NCI-H2107 treated with DMSO at 0.1 percent for 48 hours (cell line): Measurements from ENCODE around the gene PSMG2.
"Not testable (repeated sequence)": the region's sequence is repeated elsewhere in the genome, so short reads cannot be mapped to it uniquely, and the experiment has no call there.

Experiments
- DNase-seq: peaks from one replicate; lab custom pipeline; 2025; ENCODE audit not compliant: unreplicated experiment; lab: John Stamatoyannopoulos, UW

PSMG2 gene

DNA sequence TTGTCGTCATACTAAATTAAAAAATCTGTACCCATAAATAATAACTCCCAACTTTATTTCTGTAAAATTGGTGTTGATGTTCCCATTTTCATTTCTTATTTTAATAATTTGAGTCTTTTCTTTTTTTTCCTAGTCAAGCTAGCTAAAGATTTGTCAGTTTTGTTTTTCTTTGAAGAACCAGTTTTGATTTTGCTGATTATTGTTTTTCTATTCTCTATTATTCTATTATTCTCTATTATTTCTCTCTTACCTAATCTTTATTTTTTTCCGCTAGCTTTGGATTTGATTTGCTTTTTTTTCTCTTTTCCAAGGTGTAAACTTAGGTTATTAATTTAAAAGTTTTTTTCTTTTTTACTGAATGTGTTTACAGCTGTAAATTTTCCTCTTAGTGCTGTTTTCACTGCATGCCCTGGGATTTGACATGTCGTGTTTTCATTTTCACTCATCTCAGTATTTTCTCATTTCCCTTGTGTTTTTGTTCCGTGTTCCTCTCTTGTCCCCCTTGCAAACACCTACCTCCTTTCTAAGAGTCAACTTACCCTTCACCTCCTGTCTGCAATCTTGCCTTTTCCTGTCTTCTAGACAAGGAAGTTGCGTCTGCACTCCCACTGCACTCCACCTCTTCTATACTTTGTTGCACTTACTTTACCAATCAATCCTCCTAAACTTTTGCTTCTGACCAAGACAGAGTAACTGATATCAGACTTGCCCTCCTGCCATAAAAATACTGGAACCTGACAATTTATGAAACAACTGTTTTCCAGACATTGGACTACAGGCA is 18.8 kb downstream of the PSMG2 start:
- DNase-seq: no peak

DNA sequence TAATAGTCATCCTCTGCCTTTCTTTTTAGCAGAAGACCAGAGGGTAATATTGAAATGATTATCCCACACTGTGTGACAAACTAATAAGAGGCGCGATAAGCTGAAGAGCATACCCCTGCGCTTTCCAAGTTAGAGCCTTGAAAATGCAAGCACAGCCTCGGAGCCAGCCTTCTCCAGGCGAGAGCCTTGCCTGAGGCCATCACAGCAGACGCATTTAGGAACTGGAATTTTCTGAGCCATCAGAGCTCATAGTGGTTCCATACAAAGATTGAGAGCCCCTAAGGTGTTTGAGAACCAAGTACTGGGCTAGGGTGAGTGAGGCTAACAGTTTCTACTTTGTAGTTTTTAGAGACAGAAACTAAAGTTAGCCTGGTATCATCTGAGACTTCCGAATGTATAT is 19.9 kb downstream of the PSMG2 start:
- no peak for DNase-seq

DNA sequence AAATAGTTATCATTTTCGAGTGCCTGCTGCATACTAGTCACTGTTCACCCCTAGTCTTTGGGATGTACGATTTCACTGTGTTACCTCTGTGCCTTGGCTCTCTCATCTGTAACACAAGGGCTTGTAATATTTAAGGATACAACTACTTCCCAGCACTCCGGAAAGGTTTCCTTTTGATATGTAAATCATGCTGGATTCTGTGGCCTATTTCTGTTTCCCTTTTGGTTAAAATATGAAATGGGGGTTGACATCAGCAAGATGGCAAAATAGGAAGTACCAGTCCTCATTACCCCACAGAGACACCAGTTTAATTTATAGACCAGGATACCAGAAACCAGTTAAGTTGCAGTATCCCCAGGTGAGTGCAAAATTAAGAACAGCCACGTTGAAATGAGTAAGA is 23.5 kb downstream of the PSMG2 start:
- no peak for DNase-seq

DNA sequence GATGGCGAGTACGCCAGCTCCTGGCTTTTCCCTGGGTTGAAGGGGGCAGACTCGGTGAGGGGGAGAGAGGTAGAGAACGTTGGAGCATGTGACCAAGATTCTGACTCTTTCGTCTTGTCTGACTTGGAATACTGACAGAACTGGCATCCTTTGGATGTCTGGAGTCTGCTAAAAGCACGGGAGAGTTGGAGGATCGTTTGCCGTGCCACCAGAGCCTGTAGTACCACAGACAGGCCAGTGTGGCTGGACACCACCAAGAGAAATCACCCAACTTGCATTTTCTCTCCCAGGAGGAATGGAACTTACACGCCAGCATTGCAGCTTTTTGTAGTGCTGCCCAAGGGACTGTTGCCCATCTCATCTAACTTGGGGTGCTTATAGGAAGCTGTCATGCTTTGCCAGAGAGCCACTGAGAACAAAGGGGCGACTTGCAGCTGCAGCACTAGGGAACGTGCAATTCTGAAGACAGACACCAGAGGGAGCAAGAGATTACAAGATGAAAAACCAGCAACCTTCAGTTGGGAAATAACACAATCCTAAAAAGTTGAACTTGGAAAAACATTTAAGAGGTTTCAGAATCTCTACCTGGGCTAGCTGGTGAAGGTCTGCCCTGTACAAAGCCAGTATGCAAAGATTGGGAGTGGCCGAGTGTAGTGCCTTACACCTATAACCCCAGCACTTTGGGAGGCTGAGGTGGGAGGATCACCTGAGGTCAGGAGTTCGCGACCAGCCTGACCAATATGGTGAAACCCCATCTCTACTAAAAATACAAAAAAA is 24.1 kb downstream of the PSMG2 start:
- peak; percentile 34 for DNase-seq

DNA sequence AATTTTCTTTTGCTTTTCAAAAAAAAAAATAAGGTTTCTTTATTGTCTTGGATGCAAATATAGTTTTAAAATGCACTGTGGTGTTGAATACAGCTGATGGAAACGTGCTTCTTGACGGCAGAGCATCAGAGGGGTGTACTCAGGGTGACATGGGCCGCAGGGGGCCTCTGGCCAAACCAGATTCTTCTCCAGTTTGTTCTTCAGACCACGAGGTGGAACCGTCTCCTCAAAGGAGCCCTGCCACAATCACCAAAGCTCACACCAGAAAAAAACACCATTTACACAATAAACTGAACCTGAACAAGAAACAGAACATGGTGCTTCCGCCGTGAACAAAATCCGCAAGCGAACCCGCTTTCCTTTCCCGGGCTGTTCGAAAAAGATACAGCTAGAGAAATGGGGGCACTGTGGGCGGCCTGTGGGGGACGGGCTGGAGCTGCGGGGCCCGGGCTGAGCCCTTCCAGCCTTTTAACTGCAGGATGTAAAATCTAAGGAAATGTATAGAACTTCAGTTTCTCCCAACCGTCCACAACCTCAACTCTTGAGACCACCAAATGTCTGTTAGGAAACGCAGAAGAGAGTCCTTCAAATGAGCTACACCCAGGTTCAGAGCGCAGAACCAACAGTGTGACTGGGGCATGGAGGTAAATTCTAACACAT is 34.5 kb downstream of the PSMG2 start:
- DNase-seq: no peak

DNA sequence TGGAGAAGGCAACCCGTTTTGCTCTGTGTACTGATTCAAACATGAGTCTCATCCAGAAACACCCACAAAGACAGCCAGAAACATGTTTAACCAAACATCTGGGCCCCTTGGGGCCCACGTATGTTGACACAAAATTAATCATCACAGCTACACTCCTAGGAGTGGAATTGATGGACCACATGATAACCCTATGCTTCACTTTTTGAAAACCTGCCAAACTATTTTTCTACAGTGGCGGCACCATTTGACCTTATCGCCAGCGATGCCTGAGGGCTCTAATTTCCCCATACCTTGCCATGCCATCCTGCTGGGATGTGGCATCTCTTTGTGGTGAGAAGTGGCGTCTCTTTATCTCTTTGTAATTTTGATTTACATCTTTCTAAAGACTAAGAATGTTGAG is 38.5 kb downstream of the PSMG2 start:
- no peak for DNase-seq

DNA sequence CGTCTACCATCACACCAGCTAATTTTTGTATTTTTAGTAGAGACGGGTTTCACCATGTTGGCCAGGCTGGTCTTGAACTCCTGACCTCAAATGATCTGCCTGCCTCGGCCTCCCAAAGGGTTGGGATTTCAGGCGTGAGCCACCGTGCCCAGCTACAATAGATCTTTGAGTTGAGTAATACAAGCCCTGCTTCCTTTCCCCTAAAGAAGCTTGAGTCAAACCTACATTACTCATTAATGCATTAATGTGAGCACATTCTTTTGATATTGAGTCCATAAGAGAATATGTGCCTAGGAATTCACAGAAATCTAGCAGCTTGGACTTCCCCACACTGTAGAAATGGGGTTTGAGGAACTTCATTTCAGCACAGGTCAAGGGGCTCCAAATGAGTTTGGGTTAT is 39.6 kb downstream of the PSMG2 start:
- DNase-seq: no peak

DNA sequence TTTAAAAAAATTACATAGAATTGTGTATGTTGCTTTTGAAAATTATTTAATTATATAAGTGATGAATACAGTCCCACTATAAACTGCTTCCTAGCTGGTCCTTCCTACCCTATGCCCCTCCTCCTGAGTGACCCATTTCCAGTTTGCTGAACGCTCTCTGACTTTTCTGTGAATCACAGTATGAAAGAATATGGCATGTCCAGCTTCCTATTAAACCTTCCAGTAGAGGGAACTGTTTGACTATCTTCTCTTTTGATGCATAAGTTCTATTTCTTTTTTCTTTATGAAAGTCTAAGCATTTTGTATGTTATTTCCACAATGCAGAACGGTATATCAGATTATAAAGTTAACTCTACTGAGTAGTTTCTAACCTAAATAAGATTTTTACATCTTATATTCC is 41.3 kb downstream of the PSMG2 start:
- peak; percentile 38 for DNase-seq

DNA sequence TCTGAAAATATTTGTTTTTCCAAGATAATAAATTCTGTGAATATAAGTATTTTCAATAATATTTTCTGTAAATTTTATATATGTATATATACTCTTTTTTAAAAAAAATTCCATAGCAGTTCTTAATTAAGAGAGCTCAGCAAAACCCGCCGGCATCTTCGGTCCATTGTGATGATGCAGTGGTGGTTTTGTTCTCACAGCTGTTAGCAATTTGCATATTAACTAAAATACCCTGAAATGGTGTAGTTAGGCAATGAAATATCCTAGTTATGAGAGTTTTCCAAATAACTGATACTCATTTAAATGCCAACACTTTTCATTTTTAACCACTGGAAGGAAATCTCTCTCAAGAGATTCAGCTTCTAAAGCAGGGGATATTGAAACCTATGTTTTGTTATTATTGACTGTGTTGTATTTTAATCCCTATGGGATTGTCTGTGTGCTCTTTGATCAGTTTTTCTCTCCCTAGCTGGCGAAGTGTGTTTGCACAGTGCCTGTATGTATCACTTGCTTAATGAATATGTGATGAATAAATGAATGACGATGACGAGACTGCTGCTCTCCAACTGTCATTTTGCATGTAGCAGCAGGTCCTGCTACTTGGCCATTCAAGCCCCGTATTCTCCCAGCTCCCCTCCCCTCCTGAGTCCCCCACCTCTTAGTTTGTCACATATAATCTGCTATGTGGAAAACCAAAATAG is 42.4 kb downstream of the PSMG2 start:
- no peak for DNase-seq

DNA sequence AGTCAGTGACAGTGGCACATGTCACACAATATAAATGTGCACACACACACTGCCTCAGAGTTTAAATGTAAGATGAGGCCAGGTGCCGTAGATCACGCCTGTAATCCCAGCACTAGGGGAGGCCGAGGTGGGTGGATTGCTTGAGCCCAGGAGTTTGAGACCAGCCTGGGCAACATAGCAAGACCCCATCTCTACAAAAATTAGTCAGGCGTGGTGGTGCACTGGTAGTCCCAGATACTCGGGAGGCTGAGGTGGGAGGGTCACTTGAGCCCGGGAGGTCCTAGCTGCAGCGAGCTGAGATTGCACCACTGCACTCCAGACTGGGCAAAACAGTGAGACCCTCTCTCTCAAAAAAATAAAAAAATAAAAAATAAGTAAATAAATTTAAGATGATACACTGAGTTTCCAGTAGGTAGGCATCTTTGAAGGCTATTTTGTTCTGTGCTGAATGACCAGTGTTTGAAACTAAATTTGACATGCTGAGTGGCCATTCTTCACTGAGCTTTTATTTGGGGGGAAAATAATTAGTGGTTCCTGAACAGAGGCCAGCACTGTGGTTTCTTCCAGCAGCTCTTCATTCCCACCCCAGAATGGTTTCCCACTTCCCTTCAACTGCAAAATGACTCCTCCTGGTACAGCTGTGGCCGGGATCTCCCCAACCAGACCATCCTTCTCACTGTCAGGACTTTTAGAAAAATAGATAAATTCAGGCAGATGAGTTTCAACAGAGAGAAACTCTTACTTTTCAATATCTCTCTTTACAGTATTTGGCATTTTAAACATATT is 44.9 kb downstream of the PSMG2 start:
- no peak for DNase-seq

DNA sequence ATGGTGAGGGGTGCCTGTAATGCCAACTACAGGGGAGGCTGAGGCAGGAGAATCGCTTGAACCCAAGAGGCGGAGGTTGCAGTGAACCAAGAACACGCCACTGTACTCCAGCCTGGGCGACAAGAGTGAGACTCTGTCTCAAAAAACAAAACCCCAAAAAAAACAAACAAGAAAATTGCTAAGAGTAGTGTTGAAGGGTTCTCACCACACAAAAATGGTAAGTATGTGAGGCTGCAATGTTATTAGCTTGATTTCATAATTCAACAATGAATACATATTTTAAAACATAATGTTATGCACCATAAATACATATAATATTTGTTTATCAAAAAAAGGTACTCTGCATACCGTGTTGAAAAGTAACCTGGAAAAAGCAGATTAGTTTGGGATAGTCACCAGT is 45.8 kb downstream of the PSMG2 start:
- no peak for DNase-seq

DNA sequence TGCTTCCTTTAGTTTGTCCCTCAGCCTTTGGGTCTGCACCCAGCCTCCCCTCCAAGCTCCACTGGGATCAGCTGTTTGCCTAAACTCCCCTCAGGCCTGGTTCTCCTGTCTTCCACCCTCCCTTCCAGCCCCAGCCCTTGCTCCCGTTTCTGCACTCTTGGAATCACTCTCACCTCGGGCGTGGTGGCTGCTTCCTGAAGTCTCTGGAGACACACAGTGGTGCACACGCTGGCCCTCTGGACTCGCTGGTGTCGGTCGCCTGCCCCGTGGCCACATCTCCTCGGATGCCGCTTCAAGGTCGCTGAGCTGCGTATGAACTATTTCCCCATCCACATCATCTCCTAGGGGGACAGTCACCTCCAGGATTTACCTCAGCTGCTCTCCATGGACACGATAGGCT is 46.3 kb downstream of the PSMG2 start:
- DNase-seq: no peak

DNA sequence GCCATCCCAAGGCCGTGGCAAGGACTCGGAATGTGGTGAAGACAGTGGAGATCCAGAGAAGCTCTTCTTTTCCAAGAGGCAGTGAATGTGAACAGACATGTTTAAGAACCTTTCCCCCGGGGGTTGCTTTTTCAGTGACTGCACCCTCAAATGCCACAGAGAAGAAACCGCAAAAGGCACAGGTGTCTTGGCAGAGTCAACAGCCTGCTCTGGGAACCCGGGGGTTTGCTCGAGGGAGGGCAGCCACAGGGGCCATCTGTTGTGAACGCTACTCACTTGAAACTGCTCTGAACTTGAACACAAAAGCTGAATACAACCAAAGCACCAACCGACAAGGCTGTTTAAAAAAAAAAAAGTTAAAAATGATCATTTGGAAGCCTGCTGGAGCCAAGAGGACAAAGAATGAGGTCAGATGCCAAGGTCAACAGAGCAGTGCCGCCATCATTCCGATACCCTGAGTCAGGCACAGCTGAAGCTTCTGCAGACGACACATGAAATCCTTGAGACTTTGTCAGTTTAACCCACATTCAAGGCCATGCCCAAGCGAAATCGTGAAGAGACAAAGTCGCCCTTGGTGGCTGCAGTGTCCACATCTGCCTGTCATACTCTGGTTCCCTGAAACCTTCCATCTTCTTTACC is 47.4 kb downstream of the PSMG2 start:
- DNase-seq: peak; percentile 76

DNA sequence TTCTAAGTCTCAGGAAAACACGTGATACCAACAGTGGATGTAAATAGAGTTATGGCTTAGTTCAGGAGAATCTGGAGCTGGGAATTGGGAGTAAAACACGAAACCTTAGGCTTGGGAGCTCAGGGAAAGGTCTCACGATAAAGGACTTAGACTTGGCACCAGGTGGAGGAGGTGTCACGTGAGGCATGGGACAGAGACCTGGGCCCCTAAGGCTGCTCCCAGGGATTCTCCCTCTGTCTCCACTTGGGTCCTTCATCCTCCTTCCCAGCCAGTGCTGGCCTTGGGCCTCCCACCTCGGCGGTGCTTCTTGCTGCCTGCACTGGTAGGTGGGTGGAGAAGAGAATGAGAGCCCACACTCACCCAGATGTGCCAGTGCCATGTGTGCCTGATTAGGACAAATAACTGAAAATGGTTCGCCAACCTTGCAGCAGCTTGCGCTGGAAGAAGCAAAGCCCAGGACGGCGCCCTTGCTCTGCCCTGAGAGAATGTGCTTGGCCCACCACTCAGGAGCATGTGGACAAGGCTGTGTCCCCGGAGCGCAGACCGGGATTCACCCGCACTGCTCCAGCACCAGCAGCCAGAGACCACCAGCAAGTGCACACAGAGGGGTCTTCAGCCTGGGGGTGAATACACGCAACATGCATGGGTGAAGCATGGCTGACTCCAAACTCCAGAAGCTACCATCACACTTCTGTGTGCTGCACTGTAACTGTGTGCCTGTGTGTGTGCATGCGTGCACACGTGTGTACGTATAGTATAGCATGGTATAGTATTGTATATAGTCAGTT is 48.1 kb downstream of the PSMG2 start:
- no peak for DNase-seq

DNA sequence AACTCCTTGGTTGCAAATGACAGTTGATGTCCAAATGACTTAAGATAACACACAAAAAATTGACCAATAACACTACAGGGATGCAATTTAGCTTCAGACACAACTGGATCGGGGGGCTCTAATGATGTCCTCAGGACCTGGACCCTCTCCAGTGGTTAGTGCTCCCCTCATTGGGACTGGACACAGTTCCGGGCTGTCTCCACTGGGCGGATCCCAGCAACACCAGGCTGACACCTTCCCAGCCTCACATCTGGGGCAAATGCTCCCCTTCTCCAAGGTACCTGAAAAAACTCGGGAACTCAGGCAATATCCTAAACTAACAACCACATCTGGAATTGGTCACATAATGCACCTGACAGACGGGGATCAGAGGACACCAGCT is 48.7 kb downstream of the PSMG2 start:
- no peak for DNase-seq

DNA sequence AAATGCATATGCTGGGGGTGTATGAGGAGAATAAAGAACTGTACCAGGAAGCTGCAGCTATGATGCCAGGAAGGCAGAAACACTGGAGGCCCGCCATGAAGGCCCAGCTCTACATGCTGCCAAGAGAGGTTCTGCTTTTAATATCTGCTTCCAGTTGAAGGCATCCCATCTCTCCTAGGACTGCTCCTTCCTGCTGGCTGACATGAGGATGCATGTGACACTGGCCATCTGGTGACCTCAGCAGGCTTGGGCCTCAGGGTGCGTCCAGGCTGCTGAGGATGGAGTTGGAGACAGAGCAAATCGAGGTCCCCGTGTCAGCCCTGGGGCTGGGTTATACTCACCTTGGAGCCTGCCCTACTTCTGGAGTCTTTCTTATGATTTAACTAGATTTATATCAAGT is 49.0 kb downstream of the PSMG2 start:
- DNase-seq: no peak

DNA sequence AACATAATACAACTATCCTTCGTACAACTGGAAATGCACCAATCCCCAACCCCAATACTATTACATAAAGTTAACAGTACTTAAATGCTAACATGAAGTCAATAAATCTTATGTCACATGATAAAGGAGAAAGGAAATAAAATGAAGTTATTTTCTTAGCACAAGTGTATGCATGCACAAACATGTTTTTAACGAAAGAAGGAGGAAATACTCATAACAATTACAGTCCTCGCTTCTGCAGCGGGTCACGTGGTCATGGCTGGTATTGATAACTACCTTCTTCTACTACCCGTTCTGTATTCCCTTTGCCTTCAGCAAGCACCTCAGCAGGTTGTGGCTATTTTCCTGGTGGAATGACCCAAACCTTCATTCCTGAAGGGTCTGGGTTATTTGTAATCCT is 51.7 kb downstream of the PSMG2 start:
- no peak for DNase-seq

DNA sequence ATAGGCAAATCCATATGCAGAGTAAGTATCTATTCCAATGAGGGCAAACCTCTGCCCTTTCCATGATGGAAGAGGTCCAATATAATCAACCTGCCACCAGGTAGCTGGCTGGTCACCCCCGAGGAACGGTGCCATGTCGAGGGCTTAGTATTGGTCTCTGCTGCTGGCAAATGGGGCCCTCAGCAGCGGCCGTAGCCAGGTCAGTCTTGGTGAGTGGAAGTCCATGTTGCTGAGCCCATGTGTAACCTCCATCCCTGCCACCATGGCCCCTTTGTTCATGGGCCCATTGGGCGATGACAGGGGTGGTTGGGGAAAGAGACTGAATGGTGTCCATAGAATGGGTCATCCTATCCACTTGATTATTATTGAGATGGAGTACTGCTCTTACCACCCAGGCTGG is 52.8 kb downstream of the PSMG2 start:
- not testable (repeated sequence) for DNase-seq

DNA sequence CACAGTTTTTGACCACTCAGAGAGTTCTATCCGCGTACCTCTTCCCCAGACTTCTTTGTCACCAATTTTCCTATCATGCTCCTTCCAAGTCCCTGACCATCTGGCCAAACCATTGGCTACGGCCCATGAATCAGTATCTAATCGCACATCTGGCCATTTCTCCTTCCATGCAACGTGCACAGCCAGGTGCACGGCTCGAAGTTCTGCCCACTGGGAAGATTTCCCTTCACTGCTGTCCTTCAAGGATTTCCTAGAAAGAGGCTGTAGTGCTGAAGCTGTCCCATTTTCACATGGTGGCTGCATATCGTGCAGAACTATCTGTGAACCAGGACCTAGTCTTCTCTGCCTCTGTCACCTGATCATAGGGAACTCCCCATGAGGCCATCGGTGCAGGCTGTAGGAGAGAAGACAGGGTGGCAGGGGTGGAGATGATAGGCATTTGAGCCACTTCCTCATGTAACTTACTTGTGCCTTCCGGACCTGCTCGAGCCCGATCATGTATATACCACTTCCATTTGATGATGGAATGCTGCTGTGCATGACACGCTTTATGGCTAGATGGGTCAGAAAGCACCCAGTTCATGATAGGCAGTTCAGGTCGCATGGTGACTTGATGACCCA is 53.9 kb downstream of the PSMG2 start:
- DNase-seq: not testable (repeated sequence)
